PC-3 (cell line): ENCODE measurements around the gene PTOV1. TPM values are rescaled to one million over a fixed set of nuclear protein-coding genes. Genes with fewer than 3 reads are reported as not detected.

ENCODE experiments used
- ATAC-seq: fragments of 200-7000 bp; cut with Tn5 transposase; 2 replicates; pipeline ENCODE4 v1.9.1; 2020; ENCODE audit warnings: mild to moderate bottlenecking, moderate library complexity
- BruUV-seq: library from RNA; stranded (reverse); fragments of 400-500 nt; replicated peaks from 2 replicates; lab custom pipeline; 2021; lab: Mats Ljungman, UMichigan
- CTCF ChIA-PET: fragments of 300-600 bp; sonication (Branson Sonifier 250); formaldehyde crosslinking; loops from one replicate; lab custom pipeline; 2022; ENCODE audit warnings: antibody characterized with exemption; lab: Charles Lee
- POLR2A ChIA-PET: fragments of 300-600 bp; sonication (Branson Sonifier 250); formaldehyde crosslinking; loops from one replicate; lab custom pipeline; 2022; ENCODE audit warnings: antibody characterized with exemption; ENCODE audit not compliant: unreplicated experiment; lab: Charles Lee
- DNase-seq: peaks from one replicate; pipeline ENCODE4 v3.0.0-alpha.2; 2015
- H2AFZ ChIP-seq: fragments of 300-600 bp; sonication (generic); 2 replicates; pipeline ENCODE4 v1.6.0; 2016; ENCODE audit warnings: antibody characterized with exemption, low read length
- H3F3A ChIP-seq: fragments of 300-600 bp; sonication (generic); one replicate; pipeline ENCODE4 v1.6.0; 2017; ENCODE audit warnings: antibody characterized with exemption, low read length, control low read depth, mild to moderate bottlenecking; ENCODE audit not compliant: unreplicated experiment
- H3K27ac ChIP-seq: fragments of 300-600 bp; sonication (generic); 2 replicates; pipeline ENCODE4 v1.5.1; 2016; ENCODE audit warnings: mild to moderate bottlenecking, low read length
- H3K27me3 ChIP-seq: fragments of 300-600 bp; sonication (generic); 2 replicates; pipeline ENCODE4 v1.6.1; 2016; ENCODE audit warnings: low read length, mixed read lengths
- H3K36me3 ChIP-seq: fragments of 300-600 bp; sonication (generic); 2 replicates; pipeline ENCODE4 v1.6.1; 2016; ENCODE audit warnings: low read depth, mixed run types, low read length, mixed read lengths
- H3K4me1 ChIP-seq: fragments of 300-600 bp; sonication (generic); 2 replicates; pipeline ENCODE4 v1.5.1; 2016; ENCODE audit warnings: low read length; ENCODE audit not compliant: insufficient read depth
- H3K4me2 ChIP-seq: fragments of 300-600 bp; sonication (generic); 2 replicates; pipeline ENCODE4 v1.6.0; 2016; ENCODE audit warnings: low read length
- H3K4me3 ChIP-seq: fragments of 300-600 bp; sonication (generic); 2 replicates; pipeline ENCODE4 v1.5.1; 2016; ENCODE audit warnings: mild to moderate bottlenecking, low read length, mixed read lengths
- H3K79me2 ChIP-seq: fragments of 300-600 bp; sonication (generic); 2 replicates; pipeline ENCODE4 v1.6.1; 2017; ENCODE audit warnings: low read length, mixed read lengths
- H3K9ac ChIP-seq: fragments of 300-600 bp; sonication (generic); 2 replicates; pipeline ENCODE4 v1.6.0; 2016; ENCODE audit warnings: mild to moderate bottlenecking, low read length
- H3K9me2 ChIP-seq: fragments of 300-600 bp; sonication (generic); replicated peaks from 2 replicates; pipeline ENCODE4 v1.6.1; 2016; ENCODE audit warnings: mixed run types, low read length, mixed read lengths
- H3K9me3 ChIP-seq: fragments of 300-600 bp; sonication (generic); 2 replicates; pipeline ENCODE4 v1.6.1; 2016; ENCODE audit warnings: low read length, mixed read lengths
- H4K20me1 ChIP-seq: fragments of 300-600 bp; sonication (generic); 2 replicates; pipeline ENCODE4 v1.6.1; 2016; ENCODE audit warnings: low read length, mixed read lengths
- CTCF ChIP-seq: fragments of 300-600 bp; sonication (generic); conservative IDR thresholded peaks from 2 replicates; pipeline ENCODE4 v1.5.1; 2017; ENCODE audit warnings: antibody characterized with exemption, low read depth, mild to moderate bottlenecking, low read length
- EZH2 ChIP-seq: fragments of 300-600 bp; sonication (generic); IDR thresholded peaks from one replicate; pipeline ENCODE4 v1.6.1; 2017; ENCODE audit warnings: antibody characterized with exemption, mild to moderate bottlenecking, low read length; ENCODE audit not compliant: unreplicated experiment
- EZH2phosphoT487 ChIP-seq: fragments of 300-600 bp; sonication (generic); IDR thresholded peaks from 2 replicates; pipeline ENCODE4 v1.6.1; 2018; ENCODE audit warnings: mild to moderate bottlenecking, antibody characterized with exemption, low read length, borderline replicate concordance
- intact Hi-C: fragments of 100-400 bp; cut with micrococcal nuclease; formaldehyde crosslinking; loops from 2 replicates; pipeline ENCODE4 v1.9.0; 2023
- total RNA-seq: library from RNA; depleted of rRNA; stranded (reverse); fragments of >200 nt; gene quantifications from 2 replicates; pipeline ENCODE4 v1.2.3, GENCODE V29; 2014

PTOV1 gene
- total RNA-seq, 1 experiment from 2014 or later = 148 TPM

GRCh38 chr19:49895566-49896297 lies 44.8 kb downstream of the PTOV1 start:
- H2AFZ ChIP-seq = no peak overlapping the region
- no peak overlapping the region for H3K4me3 ChIP-seq
- POLR2A ChIA-PET = interaction anchor here (0.6 kb wide), 1 partner anchor 129 kb away, joined by 5 read pairs; the partner anchor contains the start of gene AP2A1
- no TSS peak for BruUV-seq
- CTCF ChIA-PET = no interaction called here
- H3F3A ChIP-seq = no peaks in the 10 kb centered on the region
- TF ChIP-seq CTCF = no peak
- TF ChIP-seq EZH2phosphoT487 = no peak
- no peak for TF ChIP-seq EZH2
- no peaks in the 10 kb centered on the region for H3K9me3 ChIP-seq
- H3K27me3 ChIP-seq = no peaks in the 10 kb centered on the region
- no peaks in the 10 kb centered on the region for H4K20me1 ChIP-seq
- H3K4me1 ChIP-seq = peaks cover 12% of the 10 kb centered on the region
- DNase-seq = no peak
- H3K4me2 ChIP-seq = no peak overlapping the region
- H3K79me2 ChIP-seq = no peaks in the 10 kb centered on the region
- intact Hi-C loops = no loop called here
- H3K36me3 ChIP-seq = no peaks in the 10 kb centered on the region
- no peak overlapping the region for H3K27ac ChIP-seq
- no peaks in the 10 kb centered on the region for H3K9me2 ChIP-seq
- no peak for ATAC-seq
- no peak overlapping the region for H3K9ac ChIP-seq

- peak; percentile 35; the same call in 1 of the 2 replicates for ATAC-seq
Measured at GRCh38 chr19:49896863-49897621, 46.1 kb downstream of the PTOV1 start, which contains the start of gene IL4I1. Gene IL4I1 (minus strand): TSS chr19:49896887. CDS start chr19:49896160, 727 bp downstream.

More at GRCh38 chr19:49896863-49897621, 46.1 kb downstream of the PTOV1 start, which contains the start of gene IL4I1:
- peak within 1 kb of the TSS; percentile 18; the same call in 1 of the 2 replicates for H3K4me2 ChIP-seq
- CTCF ChIA-PET = no interaction called here
- H3K36me3 ChIP-seq = no peaks in the 10 kb centered on the region
- TF ChIP-seq EZH2phosphoT487 (no peak), CTCF (no peak), EZH2 (no peak)
- no peaks in the 10 kb centered on the region for H3K9me3 ChIP-seq
- 0 out of 2 replicates have a peak within 1 kb of the TSS, but pooled peaks have one; percentile 1 for H3K9ac ChIP-seq
- H3K27me3 ChIP-seq = no peaks in the 10 kb centered on the region
- DNase-seq = no peak
- no peaks in the 10 kb centered on the region for H3K9me2 ChIP-seq
- H3K4me3 ChIP-seq = no peak within 1 kb of the TSS
- POLR2A ChIA-PET = no interaction called here
- no TSS peak for BruUV-seq
- peaks cover 12% of the 10 kb centered on the region for H3K4me1 ChIP-seq
- no peaks in the 10 kb centered on the region for H3K79me2 ChIP-seq
- H2AFZ ChIP-seq = peak within 1 kb of the TSS; percentile 39; the same call in 1 of the 2 replicates
- no peaks in the 10 kb centered on the region for H4K20me1 ChIP-seq
- no peaks in the 10 kb centered on the region for H3F3A ChIP-seq
- intact Hi-C loops = no loop called here
- peak within 1 kb of the TSS; percentile 17 for H3K27ac ChIP-seq
